ENCODE data around the gene PIEZO1. TPM values are rescaled to one million over a fixed set of nuclear protein-coding genes. Genes with fewer than 3 reads are reported as not detected.

The PIEZO1 gene
- total and polyA plus RNA-seq, 2 donors (not counting 1 experiment from before 2014, with no cell fraction given) = 108 to 331 TPM

- Mint-ChIP-seq H3K27me3 (no peaks in the 10 kb centered on the region), H3K4me3 (no peak overlapping the region), H3K27ac (no peak overlapping the region), H3K9me3 (ENCODE audit: insufficient read depth) (no peaks in the 10 kb centered on the region), H3K4me1 (no peaks in the 10 kb centered on the region)
- TF ChIP-seq, protein P1, sequence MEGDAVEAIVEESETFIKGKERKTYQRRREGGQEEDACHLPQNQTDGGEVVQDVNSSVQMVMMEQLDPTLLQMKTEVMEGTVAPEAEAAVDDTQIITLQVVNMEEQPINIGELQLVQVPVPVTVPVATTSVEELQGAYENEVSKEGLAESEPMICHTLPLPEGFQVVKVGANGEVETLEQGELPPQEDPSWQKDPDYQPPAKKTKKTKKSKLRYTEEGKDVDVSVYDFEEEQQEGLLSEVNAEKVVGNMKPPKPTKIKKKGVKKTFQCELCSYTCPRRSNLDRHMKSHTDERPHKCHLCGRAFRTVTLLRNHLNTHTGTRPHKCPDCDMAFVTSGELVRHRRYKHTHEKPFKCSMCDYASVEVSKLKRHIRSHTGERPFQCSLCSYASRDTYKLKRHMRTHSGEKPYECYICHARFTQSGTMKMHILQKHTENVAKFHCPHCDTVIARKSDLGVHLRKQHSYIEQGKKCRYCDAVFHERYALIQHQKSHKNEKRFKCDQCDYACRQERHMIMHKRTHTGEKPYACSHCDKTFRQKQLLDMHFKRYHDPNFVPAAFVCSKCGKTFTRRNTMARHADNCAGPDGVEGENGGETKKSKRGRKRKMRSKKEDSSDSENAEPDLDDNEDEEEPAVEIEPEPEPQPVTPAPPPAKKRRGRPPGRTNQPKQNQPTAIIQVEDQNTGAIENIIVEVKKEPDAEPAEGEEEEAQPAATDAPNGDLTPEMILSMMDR (IDR thresholded peaks at IDR 0.05) = no peak
- no peak for TF ChIP-seq EZH2 (IDR thresholded peaks at IDR 0.05; ENCODE audit: borderline replicate concordance, insufficient read depth, low read depth, low read length, poor library complexity, severe bottlenecking)
- DNase-seq (no peak), ATAC-seq (ENCODE audit: low read depth) (no peak)
- H3K27ac ChIP-seq (ENCODE audit: low read length in 2 of 2) = no peak overlapping the region
- no peaks in the 10 kb centered on the region for H3K27me3 ChIP-seq (replicated peaks in 1 of 4; ENCODE audit: control extremely low read depth in 1 of 4, control insufficient read depth in 3 of 4, insufficient read depth in 4 of 4, low read length in 3 of 4)
- 95% methylated on average over 31 of the region's 31 CpGs for WGBS (ENCODE audit: insufficient coverage)
- H3K4me3 ChIP-seq (ENCODE audit: control extremely low read depth in 1 of 5, extremely low read depth in 1 of 5, insufficient read depth in 1 of 5, low read depth in 2 of 5, low read length in 4 of 5) = no peak overlapping the region
- peaks cover 25% of the 10 kb centered on the region for H3K79me2 ChIP-seq (ENCODE audit: control insufficient read depth, insufficient read depth, low read length)
- H3K4me2 ChIP-seq (replicated peaks; ENCODE audit: low read depth, low read length, poor library complexity, severe bottlenecking) = no peak overlapping the region
- CTCF ChIA-PET = interaction anchor here (0.7 kb wide), 1 partner anchor 53 kb away, joined by 3 read pairs; no protein-coding TSS in a partner anchor
- intact Hi-C loops (cut with micrococcal nuclease) = no loop called here
- no peaks in the 10 kb centered on the region for H3K4me1 ChIP-seq (ENCODE audit: control insufficient read depth in 2 of 2, insufficient read depth in 2 of 2, low read length in 2 of 2)
- no peaks in the 10 kb centered on the region for H3K9me3 ChIP-seq (ENCODE audit: control extremely low read depth in 1 of 3, control insufficient read depth in 2 of 3, insufficient read depth in 1 of 3, low read length in 2 of 3)
- peaks cover 19% of the 10 kb centered on the region for H4K20me1 ChIP-seq (ENCODE audit: control insufficient read depth, insufficient read depth, low read length, poor library complexity, severe bottlenecking)
- peaks cover 0 to 80% of the 10 kb centered on the region in 2 experiments for H3K36me3 ChIP-seq (replicated peaks in 1 of 2; ENCODE audit: control extremely low read depth in 1 of 2, control insufficient read depth in 1 of 2, extremely low read depth in 1 of 2, insufficient read depth in 2 of 2, low read length in 1 of 2)
- POLR2A ChIA-PET = interaction anchor here (0.7 kb wide), 1 partner anchor 532 kb away, joined by 4 read pairs; no protein-coding TSS in a partner anchor
- no peak overlapping the region for H2AFZ ChIP-seq (ENCODE audit: insufficient read depth, low read depth, low read length, poor library complexity, severe bottlenecking)
- H3K9ac ChIP-seq (ENCODE audit: low read length) = no peak overlapping the region
Observed at GRCh38 chr16:88724855-88725555, 60.0 kb downstream of the PIEZO1 start.

DNA sequence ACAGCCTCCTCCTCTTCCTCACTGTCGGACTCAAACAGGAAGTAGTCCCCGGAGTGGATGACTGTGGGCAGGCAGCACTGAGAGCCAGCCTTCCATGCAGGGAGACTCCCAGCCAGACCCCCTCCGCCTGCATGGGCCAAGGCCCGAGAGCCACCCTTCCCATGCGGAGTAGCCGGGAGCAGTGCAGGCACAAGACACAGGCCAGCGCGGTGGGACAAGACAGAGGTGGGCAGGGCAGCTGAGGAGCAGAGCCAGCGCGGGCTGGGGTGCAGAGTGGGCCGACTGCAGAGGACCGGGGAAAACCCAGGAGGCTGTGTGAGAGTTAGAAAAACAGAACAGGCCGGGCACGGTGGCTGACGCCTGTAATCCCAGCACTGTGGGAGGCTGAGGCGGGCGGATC lies 61.1 kb downstream of the PIEZO1 start:
- no peak overlapping the region for H3K27ac Mint-ChIP-seq
- Histone ChIP-seq H3K27ac (ENCODE audit: low read length in 2 of 2) (no peak overlapping the region), H3K36me3 (replicated peaks in 1 of 2; ENCODE audit: control extremely low read depth in 1 of 2, control insufficient read depth in 1 of 2, extremely low read depth in 1 of 2, insufficient read depth in 2 of 2, low read length in 1 of 2) (peaks cover 0 to 86% of the 10 kb centered on the region in 2 experiments), H3K9ac (ENCODE audit: low read length) (no peak overlapping the region), H3K4me3 (ENCODE audit: control extremely low read depth in 1 of 5, extremely low read depth in 1 of 5, insufficient read depth in 1 of 5, low read depth in 2 of 5, low read length in 4 of 5) (no peak overlapping the region), H3K4me1 (ENCODE audit: control insufficient read depth in 2 of 2, insufficient read depth in 2 of 2, low read length in 2 of 2) (no peaks in the 10 kb centered on the region), H3K9me3 (ENCODE audit: control extremely low read depth in 1 of 3, control insufficient read depth in 2 of 3, insufficient read depth in 1 of 3, low read length in 2 of 3) (no peaks in the 10 kb centered on the region), H3K79me2 (ENCODE audit: control insufficient read depth, insufficient read depth, low read length) (peaks cover 22% of the 10 kb centered on the region), H4K20me1 (ENCODE audit: control insufficient read depth, insufficient read depth, low read length, poor library complexity, severe bottlenecking) (peaks cover 19% of the 10 kb centered on the region), H3K4me2 (replicated peaks; ENCODE audit: low read depth, low read length, poor library complexity, severe bottlenecking) (no peak overlapping the region), H2AFZ (ENCODE audit: insufficient read depth, low read depth, low read length, poor library complexity, severe bottlenecking) (no peak overlapping the region), H3K27me3 (replicated peaks in 1 of 4; ENCODE audit: control extremely low read depth in 1 of 4, control insufficient read depth in 3 of 4, insufficient read depth in 4 of 4, low read length in 3 of 4) (no peaks in the 10 kb centered on the region)
- ChIA-PET CTCF (no interaction called here), POLR2A (interaction anchor here (0.6 kb wide), 1 partner anchor 238 kb away, joined by 3 read pairs; no protein-coding TSS in a partner anchor)
- DNase-seq = no peak
- H3K4me3 Mint-ChIP-seq = no peak overlapping the region
- TF ChIP-seq EZH2 (IDR thresholded peaks at IDR 0.05; ENCODE audit: borderline replicate concordance, insufficient read depth, low read depth, low read length, poor library complexity, severe bottlenecking) = no peak
- TF ChIP-seq, protein P1 (IDR thresholded peaks at IDR 0.05) = no peak
- intact Hi-C loops (cut with micrococcal nuclease) = no loop called here
- no peak for ATAC-seq (ENCODE audit: low read depth)
- no peaks in the 10 kb centered on the region for H3K4me1 Mint-ChIP-seq
- no peaks in the 10 kb centered on the region for H3K27me3 Mint-ChIP-seq
- 97% methylated on average over 12 of the region's 17 CpGs for WGBS (ENCODE audit: insufficient coverage)
- no peaks in the 10 kb centered on the region for H3K9me3 Mint-ChIP-seq (ENCODE audit: insufficient read depth)

Data from B cell (primary cell).